Heart left ventricle (tissue), 13 donors: ENCODE data around the gene KIAA1958.

Experiments used
- POLR2A ChIP-seq, 2 donors: fragments of 450-650 bp; IDR thresholded peaks; one replicate each; pipeline ENCODE4 v1.6.1; 2017; ENCODE audit warnings: antibody characterized with exemption in 2 of 2, mild to moderate bottlenecking in 2 of 2, moderate library complexity in 2 of 2
- TF ChIP-seq, protein P1 (sequence below), 12 donors: fragments of 200-600 bp; sonication (generic) in 4 of 12; IDR thresholded peaks; one replicate each; pipeline versions ENCODE4 v1.5.0 to v1.8.0; 2018 to 2022; ENCODE audit warnings: antibody characterized with exemption in 12 of 12, mild to moderate bottlenecking in 5 of 12
- donor health status: ischemic (EF 13 %, LVEDD 7.1; RV severe dilation, severe dysfunction).
- donor health status: DM: no; HTN: yes; CAD: no.
- donor health status: DM: no; HTN: no; CAD: no.
- donor health status: ischemic (EF 25% LVEDD 6.9; RV normal size, moderate dysfunction).
- donor health status: ischemic (EF 25% LVEDD 5.7; RV mildly dilated, moderate dysfunction).
- donor health status: ischemic (EF 35%, LVEDD 5.7; RV mildly dilated, moderate dysfunction).
- donor health status: nonischemic (EF 11% LVEDD 7.7; RV severe dilation, severe dysfunction).
- donor health status: DM: yes; HTN: yes; CAD: no.
- donor health status: PGD.
- donor health status: ischemic (EF 29% LVEDD 5.4; RV normal size, mild dysfunction).
- donor health status: nonischemic (EF 23%, LVEDD 6.1; RV moderate dilation, normal function).

DNA sequence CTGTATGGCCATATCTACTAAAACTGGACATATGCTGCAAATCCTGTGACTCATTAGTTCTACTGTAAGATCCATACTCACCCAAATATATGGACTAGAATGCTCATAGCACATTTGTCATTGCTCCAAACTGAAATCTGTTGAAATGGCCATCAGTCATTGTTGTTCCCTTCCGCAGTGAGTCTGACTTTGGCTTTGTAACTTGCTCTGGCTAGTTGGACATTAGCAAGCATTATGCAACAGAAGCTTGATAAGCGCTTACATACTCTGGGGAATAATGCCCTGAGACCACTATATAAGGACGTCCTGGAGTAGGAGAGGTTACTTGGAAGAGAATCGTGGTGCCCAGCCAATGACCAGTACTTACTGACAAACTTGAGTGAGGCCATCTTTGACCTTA is 9.0 kb downstream of the KIAA1958 start:
- TF ChIP-seq, protein P1, sequence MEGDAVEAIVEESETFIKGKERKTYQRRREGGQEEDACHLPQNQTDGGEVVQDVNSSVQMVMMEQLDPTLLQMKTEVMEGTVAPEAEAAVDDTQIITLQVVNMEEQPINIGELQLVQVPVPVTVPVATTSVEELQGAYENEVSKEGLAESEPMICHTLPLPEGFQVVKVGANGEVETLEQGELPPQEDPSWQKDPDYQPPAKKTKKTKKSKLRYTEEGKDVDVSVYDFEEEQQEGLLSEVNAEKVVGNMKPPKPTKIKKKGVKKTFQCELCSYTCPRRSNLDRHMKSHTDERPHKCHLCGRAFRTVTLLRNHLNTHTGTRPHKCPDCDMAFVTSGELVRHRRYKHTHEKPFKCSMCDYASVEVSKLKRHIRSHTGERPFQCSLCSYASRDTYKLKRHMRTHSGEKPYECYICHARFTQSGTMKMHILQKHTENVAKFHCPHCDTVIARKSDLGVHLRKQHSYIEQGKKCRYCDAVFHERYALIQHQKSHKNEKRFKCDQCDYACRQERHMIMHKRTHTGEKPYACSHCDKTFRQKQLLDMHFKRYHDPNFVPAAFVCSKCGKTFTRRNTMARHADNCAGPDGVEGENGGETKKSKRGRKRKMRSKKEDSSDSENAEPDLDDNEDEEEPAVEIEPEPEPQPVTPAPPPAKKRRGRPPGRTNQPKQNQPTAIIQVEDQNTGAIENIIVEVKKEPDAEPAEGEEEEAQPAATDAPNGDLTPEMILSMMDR (IDR thresholded peaks at IDR 0.05): no peak
- no peak for TF ChIP-seq POLR2A (IDR thresholded peaks at IDR 0.05)
